ENCODE measurements around the gene ZNF511.

ZNF511 gene

DNA sequence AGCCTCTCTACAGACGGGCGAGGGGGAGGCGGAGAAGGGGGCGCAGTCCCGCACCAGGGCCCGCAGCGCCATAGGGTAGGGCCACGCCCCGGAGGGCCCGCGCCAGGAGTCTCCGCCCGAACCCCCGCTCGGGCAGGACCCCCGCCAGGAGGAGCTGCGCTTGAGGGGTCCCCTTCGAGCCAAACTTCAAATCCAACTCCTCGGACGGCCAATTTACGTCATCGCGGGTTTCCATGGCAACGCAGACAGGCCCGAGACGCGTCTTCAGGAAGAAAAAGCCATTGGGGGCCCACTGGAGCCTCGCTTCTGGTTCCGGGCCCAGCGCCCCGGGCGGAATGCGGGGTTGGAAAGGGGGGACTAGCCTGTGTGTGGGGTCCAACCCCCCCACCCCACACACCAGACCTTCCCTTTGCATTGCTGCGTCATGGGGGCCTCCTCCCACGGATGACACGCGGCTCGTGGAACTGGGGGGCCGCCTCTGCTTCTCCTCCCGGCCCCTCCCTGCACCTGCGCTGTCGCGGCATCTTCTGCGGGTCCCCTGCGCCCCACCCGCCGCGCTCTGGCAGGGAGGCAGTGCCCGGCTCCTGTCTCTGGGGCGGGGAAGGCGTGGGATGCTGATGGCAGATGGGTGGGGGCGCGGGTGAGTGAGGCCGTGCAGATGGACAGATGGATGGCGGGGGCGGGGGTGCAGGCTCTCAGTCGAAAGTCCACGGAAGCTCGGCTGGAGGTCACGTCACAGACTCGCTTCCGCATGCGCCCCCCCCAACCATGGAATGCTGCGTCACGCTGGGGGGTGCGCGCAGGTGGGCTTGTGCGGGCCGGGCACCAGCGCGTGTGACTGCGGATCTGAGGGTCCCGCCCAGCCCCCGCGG is 26.8 kb downstream of the ZNF511 start:
- DNase-seq (ENCODE audit: low spot score) = no peak

DNA sequence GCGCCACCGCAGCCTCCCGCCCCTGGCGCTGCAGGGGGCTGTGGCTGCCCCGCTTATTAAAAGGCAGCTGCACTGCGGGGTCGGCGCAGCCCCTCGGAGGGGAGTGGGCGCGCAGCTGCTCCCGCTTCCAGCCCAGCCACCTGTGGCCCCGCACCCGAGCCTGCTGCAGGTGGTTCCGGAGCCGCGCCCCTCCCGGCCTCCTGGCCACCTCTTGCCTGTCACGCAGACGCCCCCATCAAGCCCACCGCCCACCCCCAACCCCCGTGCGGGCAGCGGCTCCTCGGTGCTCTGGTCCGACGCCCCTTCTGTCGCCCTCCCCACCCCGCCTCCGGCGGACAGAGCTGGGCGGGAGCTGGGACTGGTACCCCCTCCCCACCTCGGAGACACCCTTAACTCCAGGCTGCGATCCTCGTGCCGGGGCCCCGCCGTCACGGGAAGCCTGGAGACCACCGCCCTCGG is 27.4 kb downstream of the ZNF511 start:
- DNase-seq (ENCODE audit: low spot score) = no peak

DNA sequence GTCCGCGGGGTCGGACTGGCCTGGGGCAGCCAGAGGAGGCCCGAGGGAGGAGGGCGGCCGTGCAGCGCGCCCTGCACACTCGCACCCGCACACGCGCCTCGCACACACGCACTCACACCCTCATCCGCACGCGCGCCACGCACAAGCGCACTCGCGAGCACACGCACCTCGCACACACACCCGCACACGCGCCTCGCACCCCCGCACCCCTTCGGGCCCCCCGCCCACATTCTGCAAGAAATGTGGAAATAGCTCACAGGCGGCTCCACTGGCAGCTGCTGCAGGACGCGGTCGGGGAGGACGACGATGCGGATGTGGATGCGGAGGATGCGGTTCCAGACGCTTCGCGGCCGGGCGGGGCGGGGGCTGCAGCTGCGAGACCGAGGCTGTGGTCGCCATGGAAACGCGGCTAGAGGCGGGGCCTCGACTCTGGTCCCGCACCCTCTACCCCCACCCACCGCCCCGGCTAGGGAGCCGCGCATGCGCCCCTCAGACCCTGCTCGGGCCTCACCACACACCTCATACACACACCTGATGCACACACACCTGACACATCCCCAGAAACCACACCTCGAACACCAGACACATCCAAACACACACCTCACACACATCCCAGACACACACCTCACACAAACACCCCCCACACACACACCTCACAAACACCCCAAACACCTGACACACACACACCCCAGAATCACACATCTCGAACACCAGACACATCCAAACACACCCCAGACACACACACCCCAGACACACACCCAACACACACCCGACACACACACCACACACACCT is 28.1 kb downstream of the ZNF511 start, which contains the start of gene CALY:
CALY (minus strand) TSS at position 320 of the 793 bp plus-strand sequence. CDS start 7,907 bp downstream, outside the sequence.
- no peak for DNase-seq (ENCODE audit: low spot score)

DNA sequence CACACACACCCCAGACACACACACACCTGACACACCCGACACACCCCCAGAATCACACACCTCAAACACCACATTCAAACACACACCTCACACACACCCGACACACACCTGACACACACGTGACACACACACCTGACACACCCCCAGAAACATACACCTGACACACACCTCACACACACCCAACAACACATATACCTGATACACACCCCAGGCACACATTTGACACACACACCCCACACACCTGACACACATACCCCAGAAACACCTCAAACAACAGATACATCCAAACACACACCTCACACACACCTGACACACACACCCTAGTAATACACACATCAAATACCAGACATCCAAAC is 28.6 kb downstream of the ZNF511 start:
- no peak for DNase-seq (ENCODE audit: low spot score)

DNA sequence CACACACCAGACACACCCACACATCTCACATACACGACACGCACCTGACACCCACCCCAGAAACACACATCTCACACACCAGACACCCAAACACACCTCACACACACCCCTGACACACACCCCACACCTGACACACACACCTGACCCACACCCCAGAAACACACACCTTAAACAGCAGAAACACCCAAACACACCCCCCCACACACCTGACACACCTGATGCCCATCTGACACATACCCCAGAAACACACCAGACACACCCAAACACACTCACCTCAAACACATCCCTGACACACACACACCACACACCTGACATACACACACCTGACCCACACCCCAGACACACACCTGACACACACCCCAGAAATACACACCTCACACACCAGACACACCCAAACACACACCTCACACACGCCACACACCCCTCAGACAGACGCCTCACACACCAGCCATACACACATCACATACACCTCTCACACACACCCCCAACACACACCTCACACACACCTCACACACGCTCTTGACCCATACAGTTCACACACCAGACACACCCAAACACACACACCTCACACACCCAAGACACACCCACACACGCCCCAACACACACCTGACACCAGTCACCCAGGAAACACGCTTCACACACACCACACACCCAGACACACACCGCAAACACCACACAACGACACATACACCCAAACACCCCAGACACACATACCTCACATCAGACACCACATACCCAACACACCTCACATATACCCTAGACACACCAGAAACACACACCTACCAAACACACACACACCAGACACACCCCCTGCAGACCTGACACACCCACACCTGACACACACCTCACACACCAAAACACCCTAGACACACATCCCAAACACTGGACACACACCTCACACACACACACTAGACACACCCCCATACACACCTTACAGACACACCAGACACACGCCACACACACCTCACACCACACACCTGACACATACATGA is 29.7 kb downstream of the ZNF511 start:
- no peak for DNase-seq (ENCODE audit: low spot score)

DNA sequence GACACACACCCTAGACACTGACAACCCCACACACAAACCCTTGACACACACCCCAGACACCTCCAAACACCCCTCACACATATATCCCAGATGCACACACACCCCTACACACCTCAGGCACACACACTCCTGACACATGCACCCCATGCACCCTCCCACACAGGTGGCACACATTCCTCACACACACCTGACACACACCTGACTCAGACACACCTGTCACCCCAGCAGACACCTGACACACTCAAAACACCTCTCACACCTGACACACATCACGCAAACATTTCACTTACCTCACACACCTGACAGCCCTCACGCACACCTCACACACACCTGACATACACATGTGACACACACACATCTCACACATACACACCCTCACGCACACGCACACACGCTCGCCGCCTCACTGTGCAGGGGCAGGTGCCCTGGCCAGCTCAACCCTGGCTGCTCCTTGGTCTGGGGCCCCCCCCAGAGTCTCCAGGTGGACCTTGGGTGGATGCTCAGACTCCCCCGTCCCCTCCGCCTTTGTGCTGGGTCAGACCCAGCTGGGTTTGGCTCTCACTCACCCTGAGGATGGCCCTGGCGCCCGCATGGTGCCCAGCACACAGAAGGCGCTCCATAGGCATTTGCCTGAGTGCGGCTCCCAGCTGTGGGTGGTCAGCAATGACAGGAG is 31.1 kb downstream of the ZNF511 start:
- DNase-seq (ENCODE audit: low spot score) = no peak

DNA sequence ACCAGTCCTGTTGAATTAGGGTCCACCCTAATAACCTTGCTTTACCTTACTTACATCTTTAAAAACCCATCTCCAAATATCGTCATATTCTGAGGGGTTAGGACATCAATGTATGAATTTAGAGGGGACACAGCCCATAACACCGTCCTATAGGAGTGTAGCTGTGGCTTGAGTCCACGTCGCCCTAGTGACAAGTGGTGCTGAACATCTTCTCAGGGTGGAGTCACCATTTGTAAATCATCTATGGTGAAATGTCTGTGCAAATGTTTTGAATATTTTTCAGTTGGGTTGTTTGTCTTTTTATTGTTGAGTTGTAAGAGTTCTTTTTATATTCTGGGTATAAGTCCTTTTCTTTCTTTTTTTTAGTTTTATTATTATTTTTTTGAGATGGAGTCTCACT is 33.3 kb downstream of the ZNF511 start:
- DNase-seq (ENCODE audit: low spot score) = no peak

DNA sequence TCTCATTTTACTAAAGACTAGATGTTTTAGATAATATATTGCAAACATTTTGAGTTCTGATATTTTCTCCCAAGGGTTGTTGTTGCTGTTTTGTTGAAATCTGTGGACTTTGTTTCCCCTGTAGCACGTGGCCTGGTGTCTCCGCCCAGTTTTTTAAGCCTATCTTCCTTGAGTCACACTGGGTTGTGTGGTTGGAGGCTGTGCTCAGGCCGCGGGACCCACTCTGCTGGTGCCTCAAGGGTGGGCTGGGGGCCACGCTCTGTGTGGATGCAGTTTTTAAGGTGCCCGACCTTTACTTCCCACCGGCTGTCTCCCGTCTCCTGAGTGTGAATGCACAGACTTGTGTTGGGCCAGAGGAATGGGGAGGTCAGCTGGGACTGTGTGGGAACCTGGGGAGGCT is 34.2 kb downstream of the ZNF511 start:
- no peak for DNase-seq (ENCODE audit: low spot score)

DNA sequence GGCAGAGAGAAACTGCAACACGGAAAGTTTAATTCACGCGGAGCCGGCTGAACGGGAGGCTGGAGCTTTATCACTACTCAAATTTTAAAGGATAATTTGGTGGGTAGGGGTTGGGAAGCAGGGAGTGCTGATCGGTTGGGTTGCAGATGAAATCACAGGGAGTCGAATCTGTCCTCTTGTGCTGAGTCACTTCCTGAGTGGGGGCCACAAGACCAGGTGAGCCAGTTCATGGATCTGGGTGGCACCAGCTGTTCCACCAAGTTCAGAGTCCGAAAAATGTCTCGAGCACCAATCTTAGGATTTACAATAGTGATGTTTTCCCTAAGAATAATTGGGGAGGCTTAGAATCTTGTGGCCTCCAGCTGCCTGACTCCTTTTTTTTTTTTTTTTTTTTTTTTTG is 34.8 kb downstream of the ZNF511 start:
- no peak for DNase-seq (ENCODE audit: low spot score)

DNA sequence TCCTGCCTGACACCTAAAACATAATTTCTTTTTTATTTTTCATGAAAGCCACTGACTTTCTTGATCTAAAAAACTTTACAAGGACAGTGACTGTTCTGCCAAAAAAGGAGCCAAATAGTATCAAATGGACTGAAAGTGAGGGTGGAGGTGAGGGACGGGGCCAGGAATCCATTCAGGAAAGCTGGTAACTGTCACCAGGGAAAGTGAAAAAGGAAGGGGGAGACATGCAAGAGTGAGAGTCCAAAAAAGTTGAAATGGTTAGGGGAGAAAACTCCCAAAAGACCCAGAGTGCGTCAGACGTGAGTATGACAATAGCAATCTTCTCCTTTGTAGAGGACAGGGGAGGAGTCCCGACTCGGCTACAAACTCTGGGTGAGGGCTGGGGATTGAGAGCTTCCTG is 35.5 kb downstream of the ZNF511 start:
- DNase-seq (ENCODE audit: low spot score) = no peak

DNA sequence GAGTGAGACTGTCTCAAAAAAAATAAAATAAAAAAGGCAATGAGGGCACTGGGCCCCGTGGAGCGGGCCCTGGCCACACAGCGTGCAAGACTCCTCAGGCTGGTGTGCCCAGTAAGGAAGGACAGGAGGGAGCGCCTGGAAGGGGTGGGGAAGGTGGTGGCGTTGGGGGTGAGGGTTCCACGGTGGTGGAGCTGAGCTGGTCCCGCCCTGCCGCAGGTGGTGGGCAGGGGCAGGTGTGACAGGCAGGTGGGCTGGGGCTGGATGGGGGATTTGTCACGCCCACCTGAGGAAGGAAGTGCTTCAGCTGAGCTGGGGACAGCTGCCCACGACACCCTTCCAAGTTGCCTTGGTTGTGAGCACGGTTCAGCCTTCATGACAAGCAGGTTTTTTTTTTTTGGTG is 37.7 kb downstream of the ZNF511 start:
- DNase-seq (ENCODE audit: low spot score) = no peak

DNA sequence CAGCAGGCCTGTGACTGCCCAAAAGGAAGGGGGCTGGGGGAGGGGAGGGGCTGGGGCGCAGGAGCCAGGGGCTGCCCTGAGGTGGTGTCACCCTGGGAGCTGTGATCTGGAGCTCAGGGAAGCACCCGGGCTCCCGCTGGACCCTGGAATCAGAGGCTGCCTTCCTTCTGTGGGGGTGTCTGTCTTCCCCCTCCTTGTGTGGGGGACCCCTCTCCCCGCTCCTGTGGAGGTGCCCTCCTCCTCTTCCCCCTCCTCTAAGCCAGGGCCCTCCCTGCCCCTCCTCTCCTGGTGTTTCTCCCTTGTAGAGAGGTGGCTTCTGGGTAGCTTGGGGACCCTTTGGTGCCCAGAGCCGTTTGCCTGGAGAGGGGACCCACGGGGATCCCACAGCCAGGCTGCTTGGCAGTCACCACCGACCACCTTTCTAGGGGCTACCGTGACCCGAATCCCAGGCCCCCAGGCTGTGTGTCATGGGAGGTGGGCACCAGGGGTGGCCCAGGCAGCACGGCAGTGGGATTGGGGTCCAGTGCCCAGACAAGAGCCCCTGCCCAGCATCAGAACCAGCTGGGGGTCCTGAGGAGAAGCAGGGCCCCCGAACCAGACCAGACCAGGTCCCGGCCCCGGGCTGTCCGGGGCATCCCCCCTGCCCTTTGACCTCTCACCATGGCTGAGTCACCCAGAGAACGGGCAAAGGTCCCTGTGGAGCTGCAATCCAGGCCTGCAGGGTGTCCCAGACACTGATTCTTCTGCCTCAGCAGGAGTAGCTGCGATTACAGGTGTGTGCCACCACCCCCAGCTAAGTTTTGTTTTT is 39.2 kb downstream of the ZNF511 start:
- no peak for DNase-seq (ENCODE audit: low spot score)

DNA sequence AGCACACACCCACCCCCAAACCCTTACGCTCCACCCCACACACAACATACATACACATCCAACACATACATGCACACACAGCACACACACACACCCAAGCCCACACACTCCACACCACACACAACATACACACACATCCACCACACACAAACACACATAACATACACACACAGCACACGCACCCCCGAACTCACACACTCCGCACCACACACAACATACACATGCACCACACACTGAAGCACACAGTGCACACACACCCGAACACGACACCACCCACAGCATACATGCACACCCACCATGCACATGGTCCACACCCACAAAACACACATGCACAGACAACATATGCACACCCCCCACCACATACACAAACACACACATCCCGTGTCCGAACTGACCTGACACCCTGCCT is 40.5 kb downstream of the ZNF511 start:
- no peak for DNase-seq (ENCODE audit: low spot score)

DNA sequence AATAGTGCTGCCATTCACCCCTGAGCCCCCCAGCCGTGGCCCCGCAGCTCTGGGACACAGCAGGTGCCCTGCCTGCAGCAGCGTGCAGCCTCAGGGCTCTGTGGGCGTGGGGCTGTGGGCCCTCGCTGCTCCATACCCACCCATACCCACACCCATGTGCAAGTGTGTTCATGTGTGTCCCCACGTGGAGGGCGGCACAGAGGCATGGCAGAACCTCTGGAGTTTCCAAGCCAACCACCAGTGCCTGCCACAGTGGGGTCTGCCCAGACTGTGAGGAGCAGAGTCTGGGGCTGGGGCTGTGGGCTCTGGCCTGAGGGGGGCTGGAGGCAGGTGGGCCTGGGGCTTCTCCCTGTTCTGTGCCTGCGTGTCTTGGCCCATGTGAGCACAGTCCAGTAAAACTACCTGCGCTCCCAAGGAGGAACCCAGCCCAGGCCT is 40.9 kb downstream of the ZNF511 start:
- no peak for DNase-seq (ENCODE audit: low spot score)

DNA sequence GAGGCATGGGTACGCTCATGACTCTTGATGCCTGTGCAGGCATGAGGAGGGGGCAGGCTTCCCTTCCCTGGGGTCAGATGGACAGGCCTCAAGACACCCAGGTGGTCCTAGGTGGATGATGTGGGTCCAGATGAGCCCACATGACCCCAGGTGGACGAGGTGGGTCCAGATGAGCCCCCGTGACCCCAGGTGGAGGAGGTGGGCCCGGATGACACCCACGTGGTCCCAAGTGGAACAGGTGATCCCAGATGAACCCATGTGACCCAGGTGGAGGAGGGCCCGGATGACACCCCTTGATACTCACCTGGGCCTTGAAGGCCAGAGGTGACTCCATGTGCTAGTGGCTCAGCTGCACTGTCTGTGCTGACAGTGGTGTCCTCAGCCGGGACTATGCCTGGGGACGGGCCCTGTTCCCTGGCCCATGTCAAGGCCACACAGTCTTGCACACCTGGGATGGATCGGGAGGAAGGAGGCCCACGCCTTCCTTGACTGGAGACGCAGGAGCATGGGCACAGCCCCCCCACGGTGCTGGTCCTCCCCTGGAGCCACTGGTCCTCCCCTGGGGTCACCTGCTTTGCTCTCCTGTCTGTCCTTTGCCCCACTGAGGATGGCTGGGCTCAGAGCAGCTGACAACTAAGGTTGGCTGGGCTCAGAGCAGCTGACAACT is 41.7 kb downstream of the ZNF511 start:
- no peak for DNase-seq (ENCODE audit: low spot score)

DNA sequence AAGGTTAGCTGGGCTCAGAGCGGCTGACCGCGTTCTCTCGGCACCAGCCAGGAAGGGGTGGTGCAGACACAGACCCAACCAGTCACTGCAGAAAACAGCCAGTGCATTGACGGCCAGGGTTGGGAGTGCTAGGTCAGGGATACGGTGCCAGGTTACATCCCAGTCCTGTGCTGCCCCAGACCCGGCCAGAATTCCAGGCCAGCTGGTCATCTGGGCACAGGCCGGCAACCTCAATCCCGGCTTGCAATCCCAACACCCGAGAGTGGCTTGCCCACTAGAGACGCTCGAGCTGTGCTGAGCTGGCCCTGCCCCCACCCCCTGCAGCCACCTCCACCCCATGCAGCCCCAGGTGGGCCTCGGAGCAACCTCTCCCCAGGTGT is 42.2 kb downstream of the ZNF511 start:
- no peak for DNase-seq (ENCODE audit: low spot score)

DNA sequence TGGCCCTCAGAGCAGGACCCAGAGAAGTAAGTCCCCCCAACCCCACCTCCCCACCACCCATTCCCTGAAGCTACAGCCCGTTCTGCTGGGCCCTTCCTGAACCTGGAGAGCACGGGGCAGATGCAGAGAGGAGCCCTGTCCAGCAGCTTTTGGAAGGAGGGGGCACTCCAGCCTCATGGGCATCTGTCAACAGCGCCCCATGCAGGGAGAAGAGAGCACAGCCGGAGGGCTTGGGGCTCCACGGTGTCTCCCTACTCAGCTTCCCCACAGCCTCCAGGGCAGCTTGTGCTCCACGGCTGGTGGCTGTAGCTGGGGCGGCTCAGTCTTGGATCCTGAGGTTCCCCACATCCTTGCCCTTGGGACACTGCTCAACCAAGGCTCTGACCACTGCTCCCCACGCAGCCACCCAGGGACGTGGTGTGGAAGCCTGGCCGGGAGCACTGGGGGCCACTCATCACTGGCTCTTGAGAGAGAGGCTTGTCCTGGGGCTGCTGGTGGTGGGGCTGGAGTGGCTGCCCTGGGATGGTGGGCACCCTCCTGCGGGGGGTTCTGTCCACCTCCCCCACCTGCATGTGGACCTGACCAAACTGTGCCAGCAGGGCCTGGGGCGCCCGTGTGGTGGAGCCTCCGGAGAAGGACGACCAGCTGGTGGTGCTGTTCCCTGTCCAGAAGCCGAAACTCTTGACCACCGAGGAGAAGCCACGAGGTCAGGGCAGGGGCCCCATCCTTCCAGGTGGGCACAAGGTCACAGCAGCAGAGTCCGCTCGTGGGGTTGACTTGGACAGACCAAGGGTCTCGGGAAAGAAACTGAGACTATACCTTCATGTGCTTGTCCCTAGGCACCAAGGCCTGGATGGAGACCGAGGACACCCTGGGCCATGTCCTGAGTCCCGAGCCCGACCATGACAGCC is 42.9 kb downstream of the ZNF511 start:
- DNase-seq (ENCODE audit: low spot score) = no peak

DNA sequence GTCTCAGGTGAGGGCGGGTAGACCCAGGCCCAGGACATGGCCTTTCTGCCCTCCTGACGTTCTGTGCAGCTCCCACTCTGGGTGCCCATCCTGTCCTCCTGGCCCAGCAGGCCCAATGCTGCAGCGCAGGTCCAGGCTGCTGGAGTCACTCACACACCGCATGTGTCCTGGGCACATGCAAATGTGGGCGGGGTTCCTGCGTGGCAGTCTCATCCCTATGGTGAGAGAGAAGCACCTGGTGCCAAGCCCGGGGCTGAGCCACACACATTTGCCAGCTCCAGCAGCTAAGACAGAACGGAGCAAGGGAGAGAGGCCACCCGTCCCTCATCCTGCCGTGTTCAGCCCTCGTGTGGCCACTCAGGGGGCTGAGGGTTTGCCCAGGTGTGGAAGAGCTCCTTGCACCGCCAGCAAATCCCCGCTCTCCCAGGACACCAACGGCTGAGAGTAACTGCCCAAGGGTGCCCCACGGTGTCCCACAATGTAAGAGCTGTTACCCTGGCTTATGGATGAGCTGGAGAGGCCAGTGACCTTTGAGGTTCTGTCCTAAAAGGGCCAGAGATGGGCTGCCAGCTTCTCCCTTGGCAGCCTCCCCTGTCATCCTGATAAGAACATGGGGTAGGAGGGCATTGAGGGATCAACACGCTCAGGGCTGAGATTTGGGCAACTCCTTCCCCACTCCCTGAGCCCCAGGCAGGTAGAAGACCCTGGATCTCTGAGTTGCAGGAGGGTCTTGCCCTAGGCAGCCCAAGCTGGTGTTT is 44.7 kb downstream of the ZNF511 start:
- no peak for DNase-seq (ENCODE audit: low spot score)

Measured in kidney capillary endothelial cell (primary cell).